HG02981 (cell line): ENCODE data around the gene LASP1.
"Not testable (repeated sequence)": the region's sequence is repeated elsewhere in the genome, so short reads cannot be mapped to it uniquely, and the experiment has no call there.

Experiments
- ATAC-seq: cut with Tn5 transposase; IDR thresholded peaks from one replicate; pipeline ENCODE4 v1.9.1; 2021; ENCODE audit warnings: mild to moderate bottlenecking, moderate library complexity; ENCODE audit not compliant: unreplicated experiment

LASP1 gene

GRCh38 chr17:38925263-38925995, 55.6 kb downstream of the LASP1 start, which contains the start of gene LASP1NB:
TSS of gene LASP1NB (plus strand) at chr17:38925614.
- no peak for ATAC-seq

- ATAC-seq, result no peak
Measured at GRCh38 chr17:38926293-38927070, 56.6 kb downstream of the LASP1 start.

- not testable (repeated sequence) for ATAC-seq
Measured at GRCh38 chr17:38930782-38931181, 60.9 kb downstream of the LASP1 start.

GRCh38 chr17:38933962-38934361, 64.1 kb downstream of the LASP1 start:
- not testable (repeated sequence) for ATAC-seq

GRCh38 chr17:38939987-38940386, 70.1 kb downstream of the LASP1 start:
- no peak for ATAC-seq

GRCh38 chr17:38940404-38940803, 70.5 kb downstream of the LASP1 start:
- no peak for ATAC-seq

GRCh38 chr17:38942696-38943334, 73.0 kb downstream of the LASP1 start:
- no peak for ATAC-seq

- no peak for ATAC-seq
Measured at GRCh38 chr17:38943607-38944006, 73.7 kb downstream of the LASP1 start.

- no peak for ATAC-seq
Measured at GRCh38 chr17:38947189-38947588, 77.3 kb downstream of the LASP1 start.

- ATAC-seq, result not testable (repeated sequence)
Measured at GRCh38 chr17:38953800-38954199, 83.9 kb downstream of the LASP1 start.

GRCh38 chr17:38958326-38958725, 88.5 kb downstream of the LASP1 start:
- ATAC-seq, result no peak

GRCh38 chr17:38958756-38959155, 88.9 kb downstream of the LASP1 start:
- ATAC-seq, result no peak

- ATAC-seq, result no peak
Measured at GRCh38 chr17:38959508-38959907, 89.7 kb downstream of the LASP1 start.

GRCh38 chr17:38960402-38960801, 90.5 kb downstream of the LASP1 start:
- no peak for ATAC-seq

GRCh38 chr17:38961413-38961812, 91.6 kb downstream of the LASP1 start:
- no peak for ATAC-seq

GRCh38 chr17:38967290-38967738, 97.5 kb downstream of the LASP1 start, which contains the start of gene FBXO47:
TSS of gene FBXO47 (minus strand) at chr17:38967403. CDS start at chr17:38963025, 4,378 bp downstream.
- no peak for ATAC-seq

GRCh38 chr17:38969281-38969680, 99.4 kb downstream of the LASP1 start:
- no peak for ATAC-seq

- ATAC-seq, result no peak
Measured at GRCh38 chr17:38970128-38970527, 100.3 kb downstream of the LASP1 start.

- ATAC-seq, result no peak
Measured at GRCh38 chr17:38970804-38971203, 100.9 kb downstream of the LASP1 start.
